ENCODE results near the gene MYO15A. TPM values are rescaled to one million over a fixed set of nuclear protein-coding genes. Genes with fewer than 3 reads are reported as not detected.

Gene MYO15A
- 1 to 10 TPM; 1.5 to 2.0 TPM for total RNA-seq
- polyA plus RNA-seq, result under 1 TPM; 0.13 to 0.46 (median 0.16) TPM
- 0.77 to 2.9 (median 1.3) reads per million in 6 experiments for total RNA-seq

- DNase-seq (no peak), ATAC-seq (no peak)
- peak within 1 kb of the TSS in 1 of 10 donors; percentile 19 for H3K4me3 Mint-ChIP-seq
- no peaks in the 10 kb centered on the region for H3K9me3 Mint-ChIP-seq
- H3K4me1 Mint-ChIP-seq, result peaks cover 0 to 3% (median 0%) of the 10 kb centered on the region in 4 donors
- H3K36me3 Mint-ChIP-seq, result peaks cover 0 to 11% (median 0%) of the 10 kb centered on the region in 3 donors
- H3K27me3 Mint-ChIP-seq, result no peaks in the 10 kb centered on the region
- H3K27ac Mint-ChIP-seq, result peak within 1 kb of the TSS in 7 of 10 donors; percentile 16 to 66 (median 56)
- POLR2A ChIA-PET, result no interaction called here
Observed at GRCh38 chr17:18108401-18109312, at the start of gene MYO15A. MYO15A (plus strand) TSS chr17:18108756; CDS start chr17:18118801, 10,045 bp downstream.

- H3K27ac Mint-ChIP-seq, result no peak overlapping the region
- no peak for ATAC-seq
- DNase-seq, result no peak
- peaks cover 2 to 91% (median 8%) of the 10 kb centered on the region in 3 donors for H3K36me3 Mint-ChIP-seq
- H3K9me3 Mint-ChIP-seq, result no peaks in the 10 kb centered on the region
- H3K4me3 Mint-ChIP-seq, result no peak overlapping the region
- POLR2A ChIA-PET, result no interaction called here
- H3K27me3 Mint-ChIP-seq, result no peaks in the 10 kb centered on the region
- H3K4me1 Mint-ChIP-seq, result peaks cover 0 to 1% (median 0%) of the 10 kb centered on the region in 4 donors
Observed at GRCh38 chr17:18059283-18059682, 49.3 kb upstream of the MYO15A start.

GRCh38 chr17:18064053-18064452 lies 44.5 kb upstream of the MYO15A start:
- DNase-seq (no peak), ATAC-seq (no peak)
- H3K27ac Mint-ChIP-seq, result no peak overlapping the region
- peaks cover 5 to 73% (median 5%) of the 10 kb centered on the region in 3 donors for H3K36me3 Mint-ChIP-seq
- H3K27me3 Mint-ChIP-seq, result no peaks in the 10 kb centered on the region
- POLR2A ChIA-PET, result no interaction called here
- no peaks in the 10 kb centered on the region for H3K9me3 Mint-ChIP-seq
- no peaks in the 10 kb centered on the region for H3K4me1 Mint-ChIP-seq
- H3K4me3 Mint-ChIP-seq, result no peak overlapping the region

- H3K4me3 Mint-ChIP-seq, result no peak overlapping the region
Observed at GRCh38 chr17:18065546-18065945, 43.0 kb upstream of the MYO15A start.

GRCh38 chr17:18066866-18067265 lies 41.7 kb upstream of the MYO15A start:
- H3K27ac Mint-ChIP-seq, result peak overlapping the region in 1 of 10 donors; percentile 44
- POLR2A ChIA-PET, result no interaction called here

More at GRCh38 chr17:18065546-18065945, 43.0 kb upstream of the MYO15A start:
- no peak for ATAC-seq
- H3K9me3 Mint-ChIP-seq, result no peaks in the 10 kb centered on the region
- peaks cover 5 to 59% (median 5%) of the 10 kb centered on the region in 3 donors for H3K36me3 Mint-ChIP-seq
- POLR2A ChIA-PET, result no interaction called here
- H3K4me1 Mint-ChIP-seq, result no peaks in the 10 kb centered on the region
- DNase-seq, result no peak
- no peaks in the 10 kb centered on the region for H3K27me3 Mint-ChIP-seq
- no peak overlapping the region for H3K27ac Mint-ChIP-seq

GRCh38 chr17:18069101-18069500 lies 39.5 kb upstream of the MYO15A start:
- Mint-ChIP-seq H3K27me3 (no peaks in the 10 kb centered on the region), H3K4me3 (no peak overlapping the region), H3K4me1 (peaks cover 4 to 11% (median 5%) of the 10 kb centered on the region in 4 donors), H3K36me3 (peaks cover 5 to 28% (median 5%) of the 10 kb centered on the region in 3 donors), H3K9me3 (no peaks in the 10 kb centered on the region), H3K27ac (peak overlapping the region in 2 of 10 donors; percentile 32 to 69)
- no peak for DNase-seq
- ATAC-seq, result no peak
- POLR2A ChIA-PET, result no interaction called here

More at GRCh38 chr17:18066866-18067265, 41.7 kb upstream of the MYO15A start:
- H3K9me3 Mint-ChIP-seq, result no peaks in the 10 kb centered on the region
- H3K36me3 Mint-ChIP-seq, result peaks cover 5 to 48% (median 5%) of the 10 kb centered on the region in 3 donors
- DNase-seq (no peak), ATAC-seq (no peak)
- no peaks in the 10 kb centered on the region for H3K27me3 Mint-ChIP-seq
- H3K4me3 Mint-ChIP-seq, result no peak overlapping the region
- peaks cover 4 to 11% (median 5%) of the 10 kb centered on the region in 4 donors for H3K4me1 Mint-ChIP-seq

- Mint-ChIP-seq H3K36me3 (peaks cover 0 to 11% (median 0%) of the 10 kb centered on the region in 3 donors), H3K27me3 (peaks cover 2 to 11% (median 7%) of the 10 kb centered on the region in 5 donors), H3K9me3 (no peaks in the 10 kb centered on the region), H3K27ac (no peak overlapping the region), H3K4me3 (no peak overlapping the region), H3K4me1 (peaks cover 5 to 11% (median 6%) of the 10 kb centered on the region in 4 donors)
- POLR2A ChIA-PET, result interaction anchor here (1.0 kb wide), 1 partner anchor 16 kb away, joined by 3 read pairs; the partner anchor contains the start of gene DRG2
- peak in 1 of 2 donors; percentile 27 for ATAC-seq
- no peak for DNase-seq
Observed at GRCh38 chr17:18070861-18071340, 37.7 kb upstream of the MYO15A start.

GRCh38 chr17:18071751-18072150 lies 36.8 kb upstream of the MYO15A start:
- ATAC-seq, result no peak
- DNase-seq, result no peak
- peaks cover 2 to 14% (median 10%) of the 10 kb centered on the region in 5 donors for H3K27me3 Mint-ChIP-seq
- peaks cover 5 to 11% (median 6%) of the 10 kb centered on the region in 4 donors for H3K4me1 Mint-ChIP-seq
- POLR2A ChIA-PET, result interaction anchor here (1.0 kb wide), 1 partner anchor 16 kb away, joined by 3 read pairs; the partner anchor contains the start of gene DRG2
- no peak overlapping the region for H3K27ac Mint-ChIP-seq
- no peak overlapping the region for H3K4me3 Mint-ChIP-seq
- H3K36me3 Mint-ChIP-seq, result peaks cover 0 to 6% (median 0%) of the 10 kb centered on the region in 3 donors
- H3K9me3 Mint-ChIP-seq, result no peaks in the 10 kb centered on the region

- DNase-seq (no peak), ATAC-seq (no peak)
- POLR2A ChIA-PET, result no interaction called here
- H3K36me3 Mint-ChIP-seq, result no peaks in the 10 kb centered on the region
- no peak overlapping the region for H3K27ac Mint-ChIP-seq
- no peak overlapping the region for H3K4me3 Mint-ChIP-seq
- H3K9me3 Mint-ChIP-seq, result no peaks in the 10 kb centered on the region
- peaks cover 5 to 19% (median 14%) of the 10 kb centered on the region in 5 donors for H3K27me3 Mint-ChIP-seq
- peaks cover 5 to 11% (median 6%) of the 10 kb centered on the region in 4 donors for H3K4me1 Mint-ChIP-seq
Observed at GRCh38 chr17:18074566-18075272, 33.8 kb upstream of the MYO15A start.

- no peak overlapping the region for H3K4me3 Mint-ChIP-seq
- DNase-seq (no peak), ATAC-seq (no peak)
- H3K9me3 Mint-ChIP-seq, result no peaks in the 10 kb centered on the region
- H3K27me3 Mint-ChIP-seq, result peaks cover 5 to 21% (median 18%) of the 10 kb centered on the region in 5 donors
- peaks cover 0 to 2% (median 0%) of the 10 kb centered on the region in 4 donors for H3K4me1 Mint-ChIP-seq
- no peaks in the 10 kb centered on the region for H3K36me3 Mint-ChIP-seq
- POLR2A ChIA-PET, result no interaction called here
- no peak overlapping the region for H3K27ac Mint-ChIP-seq
Observed at GRCh38 chr17:18076936-18077335, 31.6 kb upstream of the MYO15A start.

GRCh38 chr17:18079543-18079942 lies 29.0 kb upstream of the MYO15A start:
- ATAC-seq (no peak), DNase-seq (no peak)
- Mint-ChIP-seq H3K4me1 (peaks cover 0 to 2% (median 0%) of the 10 kb centered on the region in 4 donors), H3K36me3 (no peaks in the 10 kb centered on the region), H3K27me3 (peaks cover 4 to 20% (median 18%) of the 10 kb centered on the region in 5 donors), H3K27ac (no peak overlapping the region), H3K4me3 (no peak overlapping the region), H3K9me3 (no peaks in the 10 kb centered on the region)
- POLR2A ChIA-PET, result no interaction called here

GRCh38 chr17:18084256-18084655 lies 24.3 kb upstream of the MYO15A start:
- DNase-seq, result no peak
- peaks cover 9 to 24% (median 21%) of the 10 kb centered on the region in 4 donors for H3K4me1 Mint-ChIP-seq
- H3K4me3 Mint-ChIP-seq, result no peak overlapping the region
- peaks cover 1 to 9% (median 3%) of the 10 kb centered on the region in 5 donors for H3K27me3 Mint-ChIP-seq
- no peaks in the 10 kb centered on the region for H3K9me3 Mint-ChIP-seq
- no peaks in the 10 kb centered on the region for H3K36me3 Mint-ChIP-seq
- peak overlapping the region in 1 of 10 donors; percentile 28 for H3K27ac Mint-ChIP-seq
- POLR2A ChIA-PET, result no interaction called here
- no peak for ATAC-seq

Data from naive thymus-derived CD8-positive, alpha-beta T cell (primary cell).